SJCRH30 (cell line): ENCODE data around the gene PRKAR2A. TPM values are rescaled to one million over a fixed set of nuclear protein-coding genes. Genes with fewer than 3 reads are reported as not detected.
"Not testable (repeated sequence)": the region's sequence is repeated elsewhere in the genome, so short reads cannot be mapped to it uniquely, and the experiment has no call there.

Source experiments
- DNase-seq, 2 experiments: peaks; one replicate each; pipeline ENCODE4 v3.0.0-alpha.2; 2015 to 2020
- H3K27ac ChIP-seq: fragments of 250-450 bp; sonication (Bioruptor Pico); 2 replicates; pipeline ENCODE4 v1.5.1; 2020; ENCODE audit warnings: mild to moderate bottlenecking, moderate library complexity
- H3K27me3 ChIP-seq: fragments of 250-450 bp; sonication (Bioruptor Pico); 2 replicates; pipeline ENCODE4 v1.5.1; 2020; ENCODE audit warnings: mild to moderate bottlenecking, moderate library complexity
- H3K36me3 ChIP-seq: fragments of 250-450 bp; sonication (Bioruptor Pico); 2 replicates; pipeline ENCODE4 v1.5.1; 2020; ENCODE audit warnings: mild to moderate bottlenecking, moderate library complexity
- H3K4me1 ChIP-seq: fragments of 250-450 bp; sonication (Bioruptor Pico); 2 replicates; pipeline ENCODE4 v1.5.1; 2020; ENCODE audit warnings: mild to moderate bottlenecking, moderate library complexity
- H3K4me3 ChIP-seq: fragments of 250-450 bp; sonication (Bioruptor Pico); 2 replicates; pipeline ENCODE4 v1.5.1; 2020; ENCODE audit warnings: mild to moderate bottlenecking, moderate library complexity
- H3K9me3 ChIP-seq: fragments of 250-450 bp; sonication (Bioruptor Pico); replicated peaks from 2 replicates; pipeline ENCODE4 v1.5.1; 2020; ENCODE audit warnings: mild to moderate bottlenecking, moderate library complexity
- total RNA-seq: library from RNA; depleted of rRNA; stranded (reverse); fragments of >200 nt; shearing (Covaris generic); gene quantifications from 2 replicates; pipeline ENCODE4 v1.2.3, GENCODE V29; 2014

The PRKAR2A gene
- total RNA-seq, 1 experiment from 2014 or later: 46.5 TPM

- Histone ChIP-seq H3K27me3 (no peaks in the 10 kb centered on the region), H3K27ac (no peak overlapping the region), H3K4me3 (no peak overlapping the region), H3K9me3 (no peaks in the 10 kb centered on the region), H3K36me3 (peaks cover 3% of the 10 kb centered on the region; the same call in 1 of the 2 replicates), H3K4me1 (no peaks in the 10 kb centered on the region)
- no peak for DNase-seq
Measured at GRCh38 chr3:48776854-48777253, 70.8 kb downstream of the PRKAR2A start.

GRCh38 chr3:48770192-48770502 is 77.5 kb downstream of the PRKAR2A start:
- Histone ChIP-seq H3K9me3 (no peaks in the 10 kb centered on the region), H3K27me3 (no peaks in the 10 kb centered on the region), H3K27ac (peak overlapping the region; percentile 29; the same call in 1 of the 2 replicates), H3K4me3 (no peak overlapping the region), H3K4me1 (peaks cover 8% of the 10 kb centered on the region), H3K36me3 (peaks cover 6% of the 10 kb centered on the region; the same call in 1 of the 2 replicates)
- DNase-seq: no peak

GRCh38 chr3:48765376-48765775 is 82.3 kb downstream of the PRKAR2A start:
- DNase-seq: no peak
- no peaks in the 10 kb centered on the region for H3K9me3 ChIP-seq
- H3K4me3 ChIP-seq: no peak overlapping the region
- peaks cover 6% of the 10 kb centered on the region for H3K4me1 ChIP-seq
- no peaks in the 10 kb centered on the region for H3K27me3 ChIP-seq
- peaks cover 7% of the 10 kb centered on the region; the same call in 1 of the 2 replicates for H3K36me3 ChIP-seq
- no peak overlapping the region for H3K27ac ChIP-seq

GRCh38 chr3:48762816-48763215 is 84.9 kb downstream of the PRKAR2A start:
- Histone ChIP-seq H3K27me3 (no peaks in the 10 kb centered on the region), H3K27ac (no peak overlapping the region), H3K9me3 (no peaks in the 10 kb centered on the region), H3K4me1 (no peaks in the 10 kb centered on the region), H3K4me3 (no peak overlapping the region), H3K36me3 (0 out of 2 replicates have a peak, but pooled peaks cover 7% of the 10 kb centered on the region)
- DNase-seq: no peak

- not testable (repeated sequence) for H3K27ac ChIP-seq, H3K9me3 ChIP-seq, DNase-seq, H3K36me3 ChIP-seq, H3K4me3 ChIP-seq, H3K4me1 ChIP-seq, H3K27me3 ChIP-seq
Measured at GRCh38 chr3:48759991-48760540, 87.6 kb downstream of the PRKAR2A start.

- DNase-seq, H3K4me1 ChIP-seq, H3K36me3 ChIP-seq, H3K4me3 ChIP-seq, H3K27ac ChIP-seq, H3K9me3 ChIP-seq, H3K27me3 ChIP-seq: not testable (repeated sequence)
Measured at GRCh38 chr3:48759531-48759930, 88.1 kb downstream of the PRKAR2A start.

GRCh38 chr3:48759071-48759470 is 88.6 kb downstream of the PRKAR2A start:
- Histone ChIP-seq H3K36me3 (peaks cover 4% of the 10 kb centered on the region; the same call in 1 of the 2 replicates), H3K27ac (no peak overlapping the region), H3K27me3 (no peaks in the 10 kb centered on the region), H3K4me3 (no peak overlapping the region), H3K4me1 (no peaks in the 10 kb centered on the region), H3K9me3 (no peaks in the 10 kb centered on the region)
- no peak for DNase-seq

GRCh38 chr3:48756640-48757039 is 91.0 kb downstream of the PRKAR2A start:
- H3K4me1 ChIP-seq: no peaks in the 10 kb centered on the region
- peaks cover 4% of the 10 kb centered on the region; the same call in 1 of the 2 replicates for H3K36me3 ChIP-seq
- DNase-seq: no peak
- no peak overlapping the region for H3K4me3 ChIP-seq
- H3K9me3 ChIP-seq: no peaks in the 10 kb centered on the region
- no peak overlapping the region for H3K27ac ChIP-seq
- H3K27me3 ChIP-seq: no peaks in the 10 kb centered on the region

GRCh38 chr3:48750856-48751255 is 96.8 kb downstream of the PRKAR2A start:
- peak in 1 of 2 experiments; percentile 26 for DNase-seq
- H3K27me3 ChIP-seq: no peaks in the 10 kb centered on the region
- peaks cover 6% of the 10 kb centered on the region; the same call in 1 of the 2 replicates for H3K4me1 ChIP-seq
- no peak overlapping the region for H3K4me3 ChIP-seq
- H3K9me3 ChIP-seq: no peaks in the 10 kb centered on the region
- no peak overlapping the region for H3K27ac ChIP-seq
- H3K36me3 ChIP-seq: no peaks in the 10 kb centered on the region; the same call in 1 of the 2 replicates

- no peaks in the 10 kb centered on the region; the same call in 1 of the 2 replicates for H3K36me3 ChIP-seq
- DNase-seq: no peak
- H3K4me1 ChIP-seq: peaks cover 6% of the 10 kb centered on the region; the same call in 1 of the 2 replicates
- no peak overlapping the region for H3K27ac ChIP-seq
- no peaks in the 10 kb centered on the region for H3K27me3 ChIP-seq
- H3K9me3 ChIP-seq: no peaks in the 10 kb centered on the region
- H3K4me3 ChIP-seq: no peak overlapping the region
Measured at GRCh38 chr3:48748754-48749153, 98.9 kb downstream of the PRKAR2A start.

- Histone ChIP-seq H3K9me3 (no peaks in the 10 kb centered on the region), H3K4me1 (peaks cover 6% of the 10 kb centered on the region; the same call in 1 of the 2 replicates), H3K4me3 (no peak overlapping the region), H3K27me3 (no peaks in the 10 kb centered on the region), H3K36me3 (no peaks in the 10 kb centered on the region; the same call in 1 of the 2 replicates), H3K27ac (peak overlapping the region; percentile 38; the same call in 1 of the 2 replicates)
- peak in 1 of 2 experiments; percentile 30 for DNase-seq
Measured at GRCh38 chr3:48747706-48748105, 100.0 kb downstream of the PRKAR2A start.

GRCh38 chr3:48747015-48747615 is 100.6 kb downstream of the PRKAR2A start:
- Histone ChIP-seq H3K4me3 (no peak overlapping the region), H3K4me1 (peaks cover 6% of the 10 kb centered on the region; the same call in 1 of the 2 replicates), H3K9me3 (no peaks in the 10 kb centered on the region), H3K36me3 (no peaks in the 10 kb centered on the region; the same call in 1 of the 2 replicates), H3K27me3 (no peaks in the 10 kb centered on the region), H3K27ac (peak overlapping the region; percentile 38; the same call in 1 of the 2 replicates)
- DNase-seq: peak in 1 of 2 experiments; percentile 69

- Histone ChIP-seq H3K27ac (no peak overlapping the region), H3K27me3 (no peaks in the 10 kb centered on the region), H3K4me1 (peaks cover 6% of the 10 kb centered on the region; the same call in 1 of the 2 replicates), H3K4me3 (no peak overlapping the region), H3K36me3 (no peaks in the 10 kb centered on the region), H3K9me3 (no peaks in the 10 kb centered on the region)
- no peak for DNase-seq
Measured at GRCh38 chr3:48743773-48744172, 103.9 kb downstream of the PRKAR2A start.

GRCh38 chr3:48741226-48741625 is 106.4 kb downstream of the PRKAR2A start:
- not testable (repeated sequence) for H3K9me3 ChIP-seq, H3K36me3 ChIP-seq, H3K4me1 ChIP-seq, H3K27ac ChIP-seq, H3K4me3 ChIP-seq, H3K27me3 ChIP-seq, DNase-seq

- H3K36me3 ChIP-seq: no peaks in the 10 kb centered on the region
- peak overlapping the region; percentile 21 for H3K4me3 ChIP-seq
- peak overlapping the region; percentile 16 for H3K27ac ChIP-seq
- no peaks in the 10 kb centered on the region for H3K27me3 ChIP-seq
- no peaks in the 10 kb centered on the region for H3K4me1 ChIP-seq
- peak; percentile 89 to 94 for DNase-seq
- no peaks in the 10 kb centered on the region for H3K9me3 ChIP-seq
Measured at GRCh38 chr3:48739955-48740823, 107.5 kb downstream of the PRKAR2A start.
